Suprapubic skin (tissue), 4 donors: Measurements from ENCODE around the gene NCK1. TPM values are rescaled to one million over a fixed set of nuclear protein-coding genes. Genes with fewer than 3 reads are reported as not detected.

Experiments
- DNase-seq, 2 donors: peaks; one replicate each; pipeline ENCODE4 v3.0.0-alpha.2; 2019; ENCODE audit warnings: low spot score in 2 of 2
- H3K27ac ChIP-seq: fragments of 200-600 bp; sonication (generic); one replicate; pipeline ENCODE4 v1.5.1; 2019
- H3K27me3 ChIP-seq: fragments of 200-600 bp; sonication (generic); one replicate; pipeline ENCODE4 v1.5.1; 2019
- H3K36me3 ChIP-seq: fragments of 200-600 bp; sonication (generic); one replicate; pipeline ENCODE4 v1.5.1; 2019
- H3K4me1 ChIP-seq: fragments of 200-600 bp; sonication (generic); one replicate; pipeline ENCODE4 v1.5.1; 2019
- H3K4me3 ChIP-seq: fragments of 200-600 bp; sonication (generic); one replicate; pipeline ENCODE4 v1.5.1; 2019; ENCODE audit warnings: mild to moderate bottlenecking
- H3K9me3 ChIP-seq: fragments of 200-600 bp; sonication (generic); one replicate; pipeline ENCODE4 v1.5.1; 2019
- EP300 ChIP-seq: sonication (generic); formaldehyde crosslinking; IDR thresholded peaks from one replicate; pipeline ENCODE4 v1.6.1; 2017; ENCODE audit warnings: antibody characterized with exemption
- POLR2A ChIP-seq, 2 donors: fragments of 450-650 bp; IDR thresholded peaks; one replicate each; pipeline ENCODE4 v1.6.1; 2017; ENCODE audit warnings: antibody characterized with exemption in 2 of 2, mild to moderate bottlenecking in 2 of 2, moderate library complexity in 2 of 2
- POLR2AphosphoS5 ChIP-seq, 3 donors: sonication (generic); formaldehyde crosslinking; IDR thresholded peaks; one replicate each; pipeline ENCODE4 v1.6.1; 2017; ENCODE audit warnings: antibody characterized with exemption in 3 of 3
- WGBS: methylation state at CpG from one replicate; pipeline ENCODE4 v1.1.5; 2018; 5-methylcytosine and 5-hydroxymethylcytosine counted together
- total RNA-seq, 4 donors: library from RNA; depleted of rRNA; stranded (reverse); fragments of >200 nt; gene quantifications; one replicate each; pipeline ENCODE4 v1.1.0, GENCODE V29; 2016
- TF ChIP-seq, protein P1 (sequence below), 2 donors: fragments of 200-600 bp in 1 of 2; fragments of 450-650 bp in 1 of 2; sonication (generic) in 1 of 2; IDR thresholded peaks; one replicate each; pipeline ENCODE4 v1.5.1; 2016 to 2019; ENCODE audit warnings: antibody characterized with exemption in 2 of 2, mild to moderate bottlenecking in 1 of 2, moderate library complexity in 1 of 2

NCK1 gene
- total RNA-seq = 10 to 100 TPM; 38.5 to 46.3 (median 43.7) TPM

DNA sequence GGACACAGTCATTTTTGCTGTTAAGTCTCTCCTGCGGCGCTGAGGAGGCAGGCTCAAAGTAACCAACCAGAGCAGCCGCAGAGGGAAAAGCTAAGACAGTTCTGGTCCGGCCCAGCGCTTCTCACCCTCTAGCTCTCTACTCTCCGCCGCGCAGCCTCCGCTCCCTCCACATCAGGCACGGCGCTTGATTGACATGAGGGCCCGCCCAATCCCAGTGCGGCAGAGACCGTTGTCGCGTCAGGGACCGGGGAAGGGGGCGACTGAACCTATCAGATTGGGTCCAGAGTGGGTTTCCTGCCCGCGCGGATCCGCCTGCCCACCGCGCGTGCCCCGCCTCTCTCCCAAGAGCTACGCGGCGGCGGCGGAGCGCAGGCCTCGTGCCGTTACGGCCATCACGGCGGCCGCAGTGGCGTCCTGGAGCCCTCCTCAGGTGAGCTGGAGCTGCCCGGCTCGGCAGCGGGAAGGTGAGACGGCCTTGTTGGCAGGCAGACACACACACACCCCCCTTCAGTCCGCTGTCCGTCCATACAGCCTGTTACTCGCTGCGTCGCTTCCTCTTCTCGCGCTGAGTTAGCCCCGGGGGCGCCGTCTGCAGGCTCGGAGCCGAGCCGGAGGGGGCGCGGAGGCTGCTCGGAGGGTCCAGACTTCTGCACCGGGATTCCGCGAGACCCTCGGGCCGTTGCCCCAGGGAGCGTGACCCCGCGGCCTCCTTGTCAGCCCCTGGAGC is at the start of gene NCK1:
TSS of gene NCK1 (plus strand) at position 319 of the 727 bp plus-strand sequence. CDS start 65,794 bp downstream, outside the sequence.
- peaks cover 29% of the 10 kb centered on the region for H3K4me1 ChIP-seq
- peak within 1 kb of the TSS; percentile 81 for H3K4me3 ChIP-seq
- WGBS = 1% methylated on average over 26 of the region's 67 CpGs
- H3K27ac ChIP-seq = peak within 1 kb of the TSS; percentile 94
- DNase-seq = peak; percentile 99 to 100
- TF ChIP-seq, protein P1, sequence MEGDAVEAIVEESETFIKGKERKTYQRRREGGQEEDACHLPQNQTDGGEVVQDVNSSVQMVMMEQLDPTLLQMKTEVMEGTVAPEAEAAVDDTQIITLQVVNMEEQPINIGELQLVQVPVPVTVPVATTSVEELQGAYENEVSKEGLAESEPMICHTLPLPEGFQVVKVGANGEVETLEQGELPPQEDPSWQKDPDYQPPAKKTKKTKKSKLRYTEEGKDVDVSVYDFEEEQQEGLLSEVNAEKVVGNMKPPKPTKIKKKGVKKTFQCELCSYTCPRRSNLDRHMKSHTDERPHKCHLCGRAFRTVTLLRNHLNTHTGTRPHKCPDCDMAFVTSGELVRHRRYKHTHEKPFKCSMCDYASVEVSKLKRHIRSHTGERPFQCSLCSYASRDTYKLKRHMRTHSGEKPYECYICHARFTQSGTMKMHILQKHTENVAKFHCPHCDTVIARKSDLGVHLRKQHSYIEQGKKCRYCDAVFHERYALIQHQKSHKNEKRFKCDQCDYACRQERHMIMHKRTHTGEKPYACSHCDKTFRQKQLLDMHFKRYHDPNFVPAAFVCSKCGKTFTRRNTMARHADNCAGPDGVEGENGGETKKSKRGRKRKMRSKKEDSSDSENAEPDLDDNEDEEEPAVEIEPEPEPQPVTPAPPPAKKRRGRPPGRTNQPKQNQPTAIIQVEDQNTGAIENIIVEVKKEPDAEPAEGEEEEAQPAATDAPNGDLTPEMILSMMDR (IDR thresholded peaks at IDR 0.05) = no peak
- TF ChIP-seq POLR2A (IDR thresholded peaks at IDR 0.05) (peak; percentile 45 to 84), EP300 (no peak), POLR2AphosphoS5 (IDR thresholded peaks at IDR 0.05) (peak; percentile 76 to 94 (median 78))
- no peaks in the 10 kb centered on the region for H3K9me3 ChIP-seq
- no peaks in the 10 kb centered on the region for H3K36me3 ChIP-seq
- no peaks in the 10 kb centered on the region for H3K27me3 ChIP-seq

DNA sequence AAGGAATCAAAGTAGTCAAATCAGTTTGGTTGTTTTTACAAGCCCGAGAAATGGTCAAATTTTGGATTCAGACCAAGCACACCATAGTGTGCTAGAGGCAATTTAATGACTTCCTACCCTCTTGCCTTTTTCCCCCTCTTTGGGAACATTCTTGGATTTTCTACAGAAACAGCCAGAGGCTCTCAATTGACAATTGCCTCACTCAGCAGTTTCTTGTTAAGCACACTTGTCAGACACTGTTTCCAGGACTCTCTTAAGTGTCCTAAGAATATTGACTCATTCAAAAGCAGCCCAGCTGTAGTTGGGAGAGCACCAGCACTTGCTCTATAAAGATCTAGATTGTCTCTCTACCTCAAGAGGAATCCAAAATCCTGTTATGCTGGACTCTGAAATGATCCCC is 44.6 kb upstream of the NCK1 start:
- Histone ChIP-seq H3K9me3 (no peaks in the 10 kb centered on the region), H3K4me1 (peaks cover 35% of the 10 kb centered on the region), H3K27me3 (no peaks in the 10 kb centered on the region), H3K4me3 (no peak overlapping the region), H3K36me3 (no peaks in the 10 kb centered on the region), H3K27ac (no peak overlapping the region)
- no peak for DNase-seq
- TF ChIP-seq, protein P1 (IDR thresholded peaks at IDR 0.05) = no peak
- no peak for TF ChIP-seq POLR2A (IDR thresholded peaks at IDR 0.05)
- no peak for TF ChIP-seq POLR2AphosphoS5 (IDR thresholded peaks at IDR 0.05)
- no peak for TF ChIP-seq EP300
- WGBS = 23% methylated on average over 1 of the region's 1 CpG

DNA sequence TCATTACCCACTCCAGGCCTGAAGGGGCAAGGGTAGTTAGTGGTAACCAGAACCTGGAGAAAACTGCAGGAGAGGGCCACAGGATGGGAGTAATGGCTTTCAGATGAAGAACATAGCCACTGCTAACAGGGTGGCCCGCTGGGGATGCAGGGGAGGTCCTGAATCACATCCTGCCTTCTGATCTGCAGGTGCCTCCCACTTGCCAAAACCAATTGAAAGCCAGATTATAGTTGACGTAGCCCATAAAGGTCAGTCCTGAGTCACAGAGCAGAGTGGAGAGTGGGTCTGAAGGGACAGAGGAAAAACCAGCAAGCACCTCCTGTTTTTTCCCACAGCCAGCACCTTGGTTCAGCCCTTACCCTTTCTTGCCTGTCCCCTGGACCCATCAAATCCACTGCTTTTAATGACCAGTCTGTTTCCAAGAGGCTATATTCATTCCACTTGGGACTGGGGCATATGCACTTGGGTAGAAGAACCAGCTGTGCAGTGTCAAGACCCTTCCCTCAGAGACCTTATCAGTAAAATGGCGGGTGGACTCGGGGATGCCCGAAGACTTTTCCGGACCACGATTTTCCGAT is 43.7 kb upstream of the NCK1 start:
- H3K27me3 ChIP-seq = no peaks in the 10 kb centered on the region
- peak overlapping the region; percentile 90 for H3K27ac ChIP-seq
- H3K9me3 ChIP-seq = no peaks in the 10 kb centered on the region
- peak in 1 of 2 donors; percentile 74 for DNase-seq
- H3K4me3 ChIP-seq = peak overlapping the region; percentile 76
- TF ChIP-seq EP300 (no peak), POLR2A (IDR thresholded peaks at IDR 0.05) (no peak), POLR2AphosphoS5 (IDR thresholded peaks at IDR 0.05) (no peak)
- TF ChIP-seq, protein P1 (IDR thresholded peaks at IDR 0.05) = no peak
- no peaks in the 10 kb centered on the region for H3K36me3 ChIP-seq
- H3K4me1 ChIP-seq = peaks cover 35% of the 10 kb centered on the region
- 37% methylated on average over 8 of the region's 8 CpGs for WGBS

DNA sequence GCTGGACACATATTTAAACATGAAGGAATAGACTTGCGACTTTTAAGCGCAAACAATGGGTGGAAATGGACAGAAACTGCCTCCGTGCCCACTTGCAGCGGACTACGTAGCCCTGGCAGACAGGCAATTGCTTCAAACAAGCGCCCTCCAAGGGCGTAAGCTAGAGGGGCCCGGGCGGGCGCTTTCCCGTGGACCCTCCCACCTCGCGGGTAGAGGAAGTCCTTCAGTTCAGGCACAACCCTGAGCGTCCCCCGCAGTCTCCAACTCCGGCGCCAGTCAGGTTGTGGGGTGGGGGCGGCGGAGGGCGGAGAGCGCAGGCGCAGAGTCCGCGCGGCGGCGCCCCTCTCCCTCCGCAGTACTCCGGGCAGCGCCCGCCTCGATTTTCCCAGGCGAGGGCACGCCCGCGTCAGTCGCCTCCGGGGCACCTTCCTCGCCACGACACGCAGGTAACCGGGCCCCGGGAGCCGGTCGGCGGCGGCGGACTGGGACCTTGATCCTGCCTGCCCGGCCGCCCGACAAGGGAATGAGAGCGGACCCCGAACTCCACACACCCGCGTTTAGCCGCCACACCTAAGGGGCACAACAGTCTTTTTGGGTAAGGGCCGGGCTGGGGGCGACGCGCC is 43.1 kb upstream of the NCK1 start, which contains the start of gene SLC35G2:
TSS of gene SLC35G2 (plus strand) at position 358 of the 623 bp plus-strand sequence. CDS start 35,335 bp downstream, outside the sequence.
- peak; percentile 77 to 82 for DNase-seq

More for the DNA sequence above, 43.1 kb upstream of the NCK1 start, which contains the start of gene SLC35G2:
- Histone ChIP-seq H3K4me1 (peaks cover 35% of the 10 kb centered on the region), H3K27me3 (no peaks in the 10 kb centered on the region), H3K9me3 (no peaks in the 10 kb centered on the region), H3K27ac (peak within 1 kb of the TSS; percentile 90), H3K36me3 (no peaks in the 10 kb centered on the region), H3K4me3 (peak within 1 kb of the TSS; percentile 76)
- WGBS = 6% methylated on average over 9 of the region's 60 CpGs
- TF ChIP-seq EP300 (no peak), POLR2AphosphoS5 (IDR thresholded peaks at IDR 0.05) (peak in 1 of 3 donors; percentile 30), POLR2A (IDR thresholded peaks at IDR 0.05) (no peak)
- TF ChIP-seq, protein P1 (IDR thresholded peaks at IDR 0.05) = no peak
